ENCODE results near the gene ARHGEF1. TPM values are rescaled to one million over a fixed set of nuclear protein-coding genes. Genes with fewer than 3 reads are reported as not detected.
A peak's percentile ranks its signal among the peaks of the same experiment; 100 is the strongest.

Gene ARHGEF1
- total RNA-seq, 2 donors from 2014 or later = 255 to 337 TPM

DNA sequence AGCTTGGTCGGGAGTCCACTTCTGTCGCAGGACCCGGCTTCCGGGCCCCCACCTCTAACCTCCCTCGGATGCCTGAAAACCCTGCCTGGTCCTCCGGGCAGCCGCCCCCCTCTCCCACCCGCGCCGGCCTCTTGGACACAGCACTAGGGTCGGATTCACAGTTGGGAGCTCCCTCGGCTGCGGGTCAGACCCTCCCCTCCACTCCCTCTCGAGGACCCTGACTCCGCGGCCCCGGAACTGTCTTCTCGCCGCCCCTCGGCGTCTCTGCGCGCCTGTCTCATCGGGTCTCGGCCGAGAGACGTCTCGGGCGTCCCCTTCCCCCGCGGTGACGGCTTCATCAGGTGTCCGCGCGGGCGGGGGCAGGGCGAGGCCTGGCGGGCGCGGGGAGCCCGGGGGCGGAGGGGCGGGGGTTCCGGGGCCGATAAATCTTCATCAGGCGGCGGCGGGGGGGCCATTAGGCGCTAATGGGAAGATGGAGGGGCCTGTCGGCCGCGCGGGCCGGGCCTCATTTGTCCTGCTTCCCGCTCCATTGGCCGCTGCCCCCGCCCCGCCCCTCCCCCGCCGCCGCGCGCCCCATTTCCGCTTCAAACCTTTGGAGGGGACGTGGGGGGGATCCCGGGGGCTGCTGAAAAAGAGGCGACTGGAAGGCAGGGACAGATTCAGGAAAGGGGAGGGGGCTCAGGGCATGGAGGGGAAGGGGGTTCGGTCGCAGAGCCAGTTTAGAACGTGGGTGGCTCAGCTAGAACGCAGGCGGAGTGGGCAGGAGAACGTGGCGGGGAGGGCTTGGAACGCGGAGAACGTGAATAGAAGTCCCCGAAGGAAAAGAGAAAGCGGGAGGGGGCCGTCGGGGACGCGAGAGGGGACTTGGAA, 57.1 kb downstream of the ARHGEF1 start:
- Mint-ChIP-seq H3K4me3 (peak overlapping the region; percentile 76), H3K36me3 (ENCODE audit: low read depth) (peaks cover 1% of the 10 kb centered on the region), H3K9me3 (no peaks in the 10 kb centered on the region), H3K27ac (peak overlapping the region; percentile 73), H3K4me1 (peaks cover 31% of the 10 kb centered on the region), H3K27me3 (peaks cover 10% of the 10 kb centered on the region)
- ATAC-seq (replicated peaks) = peak; percentile 25

DNA sequence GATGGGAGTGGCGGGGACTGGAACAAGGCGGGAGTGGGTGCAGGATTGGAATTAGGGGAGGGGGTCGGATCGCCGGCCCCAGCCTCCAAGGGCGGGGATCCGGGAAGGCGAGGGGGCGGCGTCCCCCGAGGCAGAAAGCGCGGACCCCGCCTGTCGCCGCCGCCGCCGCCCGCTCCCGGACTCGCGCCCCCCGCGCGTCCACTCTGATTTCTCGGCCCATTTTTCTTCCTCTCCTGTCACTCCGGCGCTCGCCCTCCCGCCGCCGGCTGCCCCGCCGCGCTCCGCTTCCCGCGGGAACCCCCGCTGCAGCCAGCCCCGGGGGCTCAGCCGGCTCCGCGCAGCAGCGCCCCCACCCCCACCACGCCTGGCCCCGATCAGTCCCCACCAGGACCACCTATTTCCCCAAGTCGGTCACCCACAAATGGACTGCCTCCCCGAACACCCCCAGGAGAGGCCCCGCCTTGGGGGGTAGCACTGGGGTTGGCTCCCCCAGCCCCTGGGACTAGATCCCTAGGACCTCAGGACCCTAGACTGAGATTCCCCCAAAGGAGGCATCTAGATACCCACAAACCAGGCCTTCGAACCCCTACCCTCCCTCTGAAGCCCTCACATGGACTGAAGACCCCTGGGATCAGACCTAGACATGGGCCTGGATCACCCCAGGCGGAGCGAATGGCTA, 57.9 kb downstream of the ARHGEF1 start:
- peak overlapping the region; percentile 76 for H3K4me3 Mint-ChIP-seq
- H3K27ac Mint-ChIP-seq = peak overlapping the region; percentile 73
- no peak for ATAC-seq (replicated peaks)
- peaks cover 32% of the 10 kb centered on the region for H3K4me1 Mint-ChIP-seq
- no peaks in the 10 kb centered on the region for H3K9me3 Mint-ChIP-seq
- peaks cover 5% of the 10 kb centered on the region for H3K36me3 Mint-ChIP-seq (ENCODE audit: low read depth)
- H3K27me3 Mint-ChIP-seq = peaks cover 6% of the 10 kb centered on the region

DNA sequence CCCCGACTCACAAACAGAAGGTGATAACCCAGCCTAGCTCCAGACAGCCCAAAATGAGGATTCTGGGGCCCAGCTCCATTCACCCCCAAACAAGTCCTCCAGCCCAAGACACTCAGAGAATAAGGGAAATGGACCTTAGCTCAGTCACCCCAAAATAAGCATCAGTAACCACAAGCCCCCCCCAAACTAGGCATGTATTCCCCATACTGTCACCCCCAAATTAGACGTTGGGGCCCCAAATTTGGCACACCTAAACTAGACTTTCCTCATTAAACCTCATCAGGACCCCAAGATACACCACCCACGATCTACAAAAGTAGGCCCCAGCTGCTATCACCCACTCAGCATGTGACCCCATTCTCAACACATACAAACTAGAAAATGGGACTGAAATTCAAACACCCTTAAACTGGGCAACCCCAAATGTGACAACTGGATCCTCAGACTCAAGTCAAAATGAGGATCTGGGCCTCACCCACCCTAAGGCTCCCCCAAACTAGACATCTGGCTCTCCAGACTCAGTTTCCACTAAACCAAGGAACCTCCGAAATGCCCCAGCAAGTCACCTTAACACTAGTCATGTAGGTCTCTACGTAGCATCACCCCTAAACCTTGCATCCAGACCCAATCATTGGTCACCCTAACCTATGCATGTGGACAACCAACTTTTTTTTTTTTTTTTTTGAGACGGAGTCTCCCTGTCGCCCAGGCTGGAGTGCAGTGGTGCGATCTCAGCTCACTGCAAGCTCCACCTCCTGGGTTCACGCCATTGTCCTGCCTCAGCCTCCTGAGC, 58.6 kb downstream of the ARHGEF1 start:
- Mint-ChIP-seq H3K36me3 (ENCODE audit: low read depth) (peaks cover 5% of the 10 kb centered on the region), H3K27me3 (peaks cover 6% of the 10 kb centered on the region), H3K9me3 (no peaks in the 10 kb centered on the region), H3K27ac (peak overlapping the region; percentile 49), H3K4me1 (peaks cover 31% of the 10 kb centered on the region), H3K4me3 (peak overlapping the region; percentile 76)
- no peak for ATAC-seq (replicated peaks)

DNA sequence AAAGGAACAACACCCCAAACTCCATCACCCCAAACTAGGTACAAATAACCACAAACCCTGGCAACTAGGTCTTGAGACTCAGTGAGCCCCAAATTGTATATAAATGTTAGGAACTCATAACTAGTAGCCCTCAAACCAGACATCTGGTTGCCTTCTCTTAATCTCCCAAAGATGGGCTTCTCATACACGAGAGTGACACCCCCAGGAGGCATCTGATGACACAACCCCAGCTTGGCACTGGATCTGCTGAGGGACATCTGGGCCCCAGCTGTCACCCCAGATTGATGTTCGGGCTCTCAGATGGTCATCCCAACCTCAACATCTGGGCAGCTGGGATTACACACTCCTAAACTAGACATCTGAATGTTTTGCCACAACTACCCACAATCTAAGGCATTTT, 61.4 kb downstream of the ARHGEF1 start:
- Mint-ChIP-seq H3K4me1 (peaks cover 35% of the 10 kb centered on the region), H3K36me3 (ENCODE audit: low read depth) (peaks cover 5% of the 10 kb centered on the region), H3K4me3 (peak overlapping the region; percentile 63), H3K27me3 (peaks cover 6% of the 10 kb centered on the region), H3K9me3 (no peaks in the 10 kb centered on the region), H3K27ac (peak overlapping the region; percentile 97)
- no peak for ATAC-seq (replicated peaks)

DNA sequence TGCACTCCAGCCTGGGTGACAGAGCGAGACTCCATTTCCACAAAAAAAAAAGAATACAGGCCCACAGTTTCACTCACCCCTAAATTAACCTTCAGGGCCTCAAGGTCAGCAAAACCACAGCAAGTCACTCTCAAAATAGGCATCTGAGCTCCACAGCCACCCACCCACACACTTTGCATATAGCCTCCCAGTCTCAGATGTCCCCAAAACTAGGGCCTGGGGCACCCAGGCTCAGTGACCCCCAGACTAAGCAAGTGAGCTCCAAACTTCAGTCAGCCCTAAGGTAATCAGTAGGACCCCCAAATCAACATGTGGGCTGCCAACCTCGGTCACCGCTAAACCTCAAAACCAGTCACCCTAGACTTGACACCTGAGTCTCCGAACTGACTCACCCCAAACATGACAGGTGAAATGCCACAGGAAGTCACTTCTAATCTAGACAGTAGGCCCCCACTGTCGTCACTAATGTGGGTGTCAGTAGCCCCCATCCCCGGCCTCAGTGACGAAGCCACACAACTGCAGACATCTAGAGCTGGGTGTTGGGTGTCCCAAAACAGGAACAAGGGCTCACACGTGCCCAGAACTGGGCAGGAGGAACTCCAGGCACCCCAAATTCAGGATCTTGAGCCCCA, 62.3 kb downstream of the ARHGEF1 start:
- peak overlapping the region; percentile 97 for H3K27ac Mint-ChIP-seq
- H3K27me3 Mint-ChIP-seq = peaks cover 6% of the 10 kb centered on the region
- peak overlapping the region; percentile 63 for H3K4me3 Mint-ChIP-seq
- H3K36me3 Mint-ChIP-seq (ENCODE audit: low read depth) = peaks cover 5% of the 10 kb centered on the region
- H3K9me3 Mint-ChIP-seq = no peaks in the 10 kb centered on the region
- peak; percentile 95 for ATAC-seq (replicated peaks)
- H3K4me1 Mint-ChIP-seq = peaks cover 35% of the 10 kb centered on the region

DNA sequence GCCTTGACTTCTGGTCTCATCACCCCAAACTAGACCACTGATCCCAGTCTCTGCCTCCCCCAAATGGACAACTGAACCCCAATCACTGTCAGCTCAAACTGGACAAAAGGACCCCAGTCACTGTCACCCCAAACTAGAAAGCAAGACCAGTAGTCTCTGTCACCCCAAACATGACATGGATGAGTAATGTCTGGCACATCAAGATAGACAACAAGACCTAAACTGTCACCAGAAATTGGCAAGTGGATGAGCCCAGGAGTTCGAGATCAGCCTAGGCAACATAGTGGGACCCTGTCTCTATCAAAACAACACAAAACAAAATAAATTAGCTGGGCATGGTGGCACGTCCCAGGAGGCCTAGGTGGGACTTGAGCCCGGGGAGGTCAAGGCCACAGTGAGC, 64.1 kb downstream of the ARHGEF1 start:
- Mint-ChIP-seq H3K27ac (peak overlapping the region; percentile 90), H3K9me3 (no peaks in the 10 kb centered on the region), H3K27me3 (no peaks in the 10 kb centered on the region), H3K36me3 (ENCODE audit: low read depth) (peaks cover 5% of the 10 kb centered on the region), H3K4me3 (peak overlapping the region; percentile 39), H3K4me1 (peaks cover 28% of the 10 kb centered on the region)
- no peak for ATAC-seq (replicated peaks)

DNA sequence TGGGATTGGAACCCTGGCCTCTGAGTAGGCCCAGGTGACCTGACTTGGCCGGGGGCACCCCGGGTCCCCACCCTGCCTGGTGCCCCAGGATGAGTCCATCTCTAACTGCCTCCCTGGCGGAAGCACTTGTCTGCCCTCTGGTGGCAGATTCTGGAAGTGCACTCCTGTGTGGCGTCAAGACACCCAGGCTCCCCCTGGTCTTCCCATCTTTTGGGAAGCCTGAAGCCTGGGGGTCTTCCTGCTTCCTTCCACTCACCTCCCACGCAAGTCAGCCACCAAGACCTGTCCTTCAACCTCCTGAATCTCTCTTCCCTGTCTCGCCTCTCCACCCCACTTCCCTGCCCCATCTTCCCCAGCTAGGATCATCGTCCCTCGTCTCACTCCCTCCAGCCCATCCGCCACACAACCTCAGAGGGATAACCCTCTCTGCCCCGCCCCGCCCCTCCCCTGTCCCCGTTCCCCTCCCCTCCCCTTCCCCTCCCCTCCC, 68.7 kb downstream of the ARHGEF1 start:
- peak overlapping the region; percentile 36 for H3K27ac Mint-ChIP-seq
- peak overlapping the region; percentile 27 for H3K4me3 Mint-ChIP-seq

DNA sequence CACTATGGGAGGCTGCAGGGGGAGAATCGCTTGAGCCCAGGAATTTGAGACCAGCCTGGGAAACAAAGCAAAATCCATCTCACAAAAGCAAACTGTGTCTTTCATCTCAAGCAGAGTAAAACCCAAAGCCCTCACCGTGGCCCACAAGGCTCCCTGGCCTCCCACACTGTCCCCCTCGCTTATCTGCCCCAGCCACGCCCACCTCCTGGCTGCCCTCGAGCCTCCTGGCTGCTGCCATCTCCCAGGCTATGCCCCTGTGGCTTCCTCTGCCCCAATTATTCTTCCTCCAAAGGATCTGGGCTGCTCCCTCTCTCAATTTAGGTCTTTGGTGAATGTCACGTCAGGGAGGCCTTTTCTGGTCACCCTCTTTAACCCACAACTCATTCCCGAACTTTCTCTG, 72.5 kb downstream of the ARHGEF1 start:
- no peak overlapping the region for H3K27ac Mint-ChIP-seq
- peaks cover 16% of the 10 kb centered on the region for H3K4me1 Mint-ChIP-seq
- no peak for ATAC-seq (replicated peaks)
- no peak overlapping the region for H3K4me3 Mint-ChIP-seq
- no peaks in the 10 kb centered on the region for H3K9me3 Mint-ChIP-seq
- H3K36me3 Mint-ChIP-seq (ENCODE audit: low read depth) = peaks cover 8% of the 10 kb centered on the region
- no peaks in the 10 kb centered on the region for H3K27me3 Mint-ChIP-seq

More for the DNA sequence above, 68.7 kb downstream of the ARHGEF1 start:
- H3K36me3 Mint-ChIP-seq (ENCODE audit: low read depth) = peaks cover 6% of the 10 kb centered on the region
- peaks cover 5% of the 10 kb centered on the region for H3K4me1 Mint-ChIP-seq
- H3K27me3 Mint-ChIP-seq = no peaks in the 10 kb centered on the region
- peak; percentile 91 for ATAC-seq (replicated peaks)
- no peaks in the 10 kb centered on the region for H3K9me3 Mint-ChIP-seq

DNA sequence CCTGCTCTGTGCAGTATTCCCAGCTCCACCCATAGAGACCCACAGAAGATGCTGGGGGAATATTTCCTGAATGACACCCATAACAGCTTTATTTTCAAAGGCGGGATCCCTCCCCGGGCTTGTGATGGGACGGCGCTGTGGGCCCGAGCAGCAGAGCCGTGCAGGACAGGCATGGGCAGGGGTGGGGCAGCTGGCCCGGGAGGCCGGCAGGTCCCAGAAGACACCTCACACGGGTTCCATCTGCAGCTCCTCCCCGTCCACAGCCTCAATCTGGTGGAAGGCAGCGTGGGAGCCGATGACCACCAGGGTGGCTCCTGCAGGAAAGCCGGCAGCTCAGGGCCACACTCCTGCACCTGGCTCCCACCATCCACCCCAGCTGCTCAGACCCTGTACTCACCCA, 73.6 kb downstream of the ARHGEF1 start:
- no peak for ATAC-seq (replicated peaks)
- no peak overlapping the region for H3K4me3 Mint-ChIP-seq
- H3K27me3 Mint-ChIP-seq = no peaks in the 10 kb centered on the region
- no peak overlapping the region for H3K27ac Mint-ChIP-seq
- peaks cover 16% of the 10 kb centered on the region for H3K4me1 Mint-ChIP-seq
- no peaks in the 10 kb centered on the region for H3K9me3 Mint-ChIP-seq
- H3K36me3 Mint-ChIP-seq (ENCODE audit: low read depth) = peaks cover 8% of the 10 kb centered on the region

Other genes starting within 250 kb of the ARHGEF1 start
- gene CEACAM7, start 194.9 kb upstream of the ARHGEF1 start, total RNA-seq = not detected
- gene CEACAM5, start 174.6 kb upstream of the ARHGEF1 start, total RNA-seq = not detected
- not detected for gene CEACAM6, start 127.7 kb upstream of the ARHGEF1 start, total RNA-seq
- not detected for gene CEACAM3, start 86.6 kb upstream of the ARHGEF1 start, total RNA-seq
- gene LYPD4, start 38.5 kb upstream of the ARHGEF1 start, total RNA-seq = not detected
- gene DMRTC2, start 38.1 kb upstream of the ARHGEF1 start, total RNA-seq = not detected
- gene RPS19, start 22.9 kb upstream of the ARHGEF1 start, total RNA-seq = 1,000 to 10,000 TPM; 3,531 to 4,049 TPM
- gene CD79A, start 5.9 kb upstream of the ARHGEF1 start, total RNA-seq = under 1 TPM; 0.22 to 0.98 TPM
- 1 to 10 TPM in 1 of 2 donors, under 1 TPM in 1; 0.89 to 2.1 TPM for gene ERFL, start 45.3 kb downstream of the ARHGEF1 start, total RNA-seq
- gene RABAC1, start 76.1 kb downstream of the ARHGEF1 start, total RNA-seq = 10 to 100 TPM; 37.6 to 54.7 TPM
- 1 to 10 TPM; 1.7 to 5.0 TPM for gene ATP1A3, start 111.0 kb downstream of the ARHGEF1 start, total RNA-seq
- gene GRIK5, start 187.0 kb downstream of the ARHGEF1 start, total RNA-seq = 1 to 10 TPM in 1 of 2 donors, under 1 TPM in 1; 0.37 to 1.7 TPM
- 10 to 100 TPM; 12.1 to 12.5 TPM for gene ZNF574, start 193.0 kb downstream of the ARHGEF1 start, total RNA-seq
- gene POU2F2, start 249.3 kb downstream of the ARHGEF1 start, total RNA-seq = 10 to 100 TPM; 33.1 to 95.9 TPM